ENCODE measurements around the gene AP1M2. TPM values are rescaled to one million over a fixed set of nuclear protein-coding genes. Genes with fewer than 3 reads are reported as not detected.

Gene AP1M2
- polyA plus RNA-seq, 1 donor (not counting 4 experiments of a cell fraction or from before 2014, with no cell fraction given) = 83.1 TPM

- H3K79me2 ChIP-seq (ENCODE audit: control insufficient read depth, insufficient read depth, low read length) = peaks cover 16% of the 10 kb centered on the region
- no peak overlapping the region for H3K9ac ChIP-seq (ENCODE audit: control insufficient read depth, extremely low read depth, insufficient read depth, low read length)
- dilution Hi-C loops (cut with MboI; ENCODE audit: extremely low pct_ligation_motif_present, low sequenced_read_pairs) = no loop called here
- H3K9me3 ChIP-seq (ENCODE audit: control insufficient read depth, low read depth, low read length) = no peaks in the 10 kb centered on the region
- no peak overlapping the region for H3K27ac ChIP-seq (ENCODE audit: control insufficient read depth, insufficient read depth, low read length)
- TF ChIP-seq EZH2 (IDR thresholded peaks at IDR 0.05; ENCODE audit: low read length) = no peak
- TF ChIP-seq, protein P1, sequence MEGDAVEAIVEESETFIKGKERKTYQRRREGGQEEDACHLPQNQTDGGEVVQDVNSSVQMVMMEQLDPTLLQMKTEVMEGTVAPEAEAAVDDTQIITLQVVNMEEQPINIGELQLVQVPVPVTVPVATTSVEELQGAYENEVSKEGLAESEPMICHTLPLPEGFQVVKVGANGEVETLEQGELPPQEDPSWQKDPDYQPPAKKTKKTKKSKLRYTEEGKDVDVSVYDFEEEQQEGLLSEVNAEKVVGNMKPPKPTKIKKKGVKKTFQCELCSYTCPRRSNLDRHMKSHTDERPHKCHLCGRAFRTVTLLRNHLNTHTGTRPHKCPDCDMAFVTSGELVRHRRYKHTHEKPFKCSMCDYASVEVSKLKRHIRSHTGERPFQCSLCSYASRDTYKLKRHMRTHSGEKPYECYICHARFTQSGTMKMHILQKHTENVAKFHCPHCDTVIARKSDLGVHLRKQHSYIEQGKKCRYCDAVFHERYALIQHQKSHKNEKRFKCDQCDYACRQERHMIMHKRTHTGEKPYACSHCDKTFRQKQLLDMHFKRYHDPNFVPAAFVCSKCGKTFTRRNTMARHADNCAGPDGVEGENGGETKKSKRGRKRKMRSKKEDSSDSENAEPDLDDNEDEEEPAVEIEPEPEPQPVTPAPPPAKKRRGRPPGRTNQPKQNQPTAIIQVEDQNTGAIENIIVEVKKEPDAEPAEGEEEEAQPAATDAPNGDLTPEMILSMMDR (optimal IDR thresholded peaks at IDR 0.05 in 1 of 3, IDR thresholded peaks at IDR 0.05 in 1 of 3, conservative IDR thresholded peaks at IDR 0.05 in 1 of 3; ENCODE audit: extremely low read depth in 1 of 3, insufficient read depth in 2 of 3, low read length in 3 of 3) = no peak
- H3K27me3 ChIP-seq (ENCODE audit: control insufficient read depth, extremely low read depth, insufficient read depth, low read length) = no peaks in the 10 kb centered on the region
- DNase-seq (ENCODE audit: low read depth, low spot score) (no peak), FAIRE-seq (no peak)
- H3K4me3 ChIP-seq (ENCODE audit: control insufficient read depth in 2 of 3, extremely low read depth in 1 of 3, insufficient read depth in 2 of 3, low read depth in 1 of 3, low read length in 3 of 3) = no peak overlapping the region
- no peaks in the 10 kb centered on the region for H3K4me1 ChIP-seq (ENCODE audit: control insufficient read depth, extremely low read depth, insufficient read depth, low read length)
- peaks cover 4% of the 10 kb centered on the region for H4K20me1 ChIP-seq (ENCODE audit: control insufficient read depth, extremely low read depth, insufficient read depth, low read length)
- peaks cover 31 to 39% of the 10 kb centered on the region in 2 experiments for H3K36me3 ChIP-seq (ENCODE audit: control insufficient read depth in 2 of 2, extremely low read depth in 1 of 2, insufficient read depth in 2 of 2, low read length in 2 of 2)
- H2AFZ ChIP-seq (ENCODE audit: control insufficient read depth, low read length) = no peak overlapping the region
- no peaks in the 10 kb centered on the region for H3K9me1 ChIP-seq (ENCODE audit: control insufficient read depth, extremely low read depth, insufficient read depth, low read length)
- no peak overlapping the region for H3K4me2 ChIP-seq (ENCODE audit: control insufficient read depth, extremely low read depth, insufficient read depth, low read depth, low read length)
Measured at GRCh38 chr19:10631874-10632273, 44.8 kb upstream of the AP1M2 start.

GRCh38 chr19:10625762-10626138 lies 38.6 kb upstream of the AP1M2 start:
- H3K27ac ChIP-seq (ENCODE audit: control insufficient read depth, insufficient read depth, low read length) = peak overlapping the region; percentile 55

More at GRCh38 chr19:10625762-10626138, 38.6 kb upstream of the AP1M2 start:
- Histone ChIP-seq H4K20me1 (ENCODE audit: control insufficient read depth, extremely low read depth, insufficient read depth, low read length) (no peaks in the 10 kb centered on the region), H3K4me3 (ENCODE audit: control insufficient read depth in 2 of 3, extremely low read depth in 1 of 3, insufficient read depth in 2 of 3, low read depth in 1 of 3, low read length in 3 of 3) (peak overlapping the region; percentile 73 to 89 (median 85)), H3K79me2 (ENCODE audit: control insufficient read depth, insufficient read depth, low read length) (peaks cover 29% of the 10 kb centered on the region), H3K36me3 (ENCODE audit: control insufficient read depth in 2 of 2, extremely low read depth in 1 of 2, insufficient read depth in 2 of 2, low read length in 2 of 2) (peaks cover 6 to 10% of the 10 kb centered on the region in 2 experiments), H3K4me1 (ENCODE audit: control insufficient read depth, extremely low read depth, insufficient read depth, low read length) (peaks cover 29% of the 10 kb centered on the region), H3K27me3 (ENCODE audit: control insufficient read depth, extremely low read depth, insufficient read depth, low read length) (no peaks in the 10 kb centered on the region), H3K4me2 (ENCODE audit: control insufficient read depth, extremely low read depth, insufficient read depth, low read depth, low read length) (peak overlapping the region; percentile 85), H3K9me1 (ENCODE audit: control insufficient read depth, extremely low read depth, insufficient read depth, low read length) (no peaks in the 10 kb centered on the region), H3K9me3 (ENCODE audit: control insufficient read depth, low read depth, low read length) (no peaks in the 10 kb centered on the region), H2AFZ (ENCODE audit: control insufficient read depth, low read length) (peak overlapping the region; percentile 20), H3K9ac (ENCODE audit: control insufficient read depth, extremely low read depth, insufficient read depth, low read length) (peak overlapping the region; percentile 80)
- DNase-seq (ENCODE audit: low read depth, low spot score) = no peak
- no peak for FAIRE-seq
- TF ChIP-seq EZH2 (IDR thresholded peaks at IDR 0.05; ENCODE audit: low read length) = no peak
- TF ChIP-seq, protein P1 (optimal IDR thresholded peaks at IDR 0.05 in 1 of 3, IDR thresholded peaks at IDR 0.05 in 1 of 3, conservative IDR thresholded peaks at IDR 0.05 in 1 of 3; ENCODE audit: extremely low read depth in 1 of 3, insufficient read depth in 2 of 3, low read length in 3 of 3) = no peak
- dilution Hi-C loops (cut with MboI; ENCODE audit: extremely low pct_ligation_motif_present, low sequenced_read_pairs) = no loop called here

Data from keratinocyte (primary cell).